Karpas-422 (cell line): ENCODE results near the gene CSNK2B. TPM values are rescaled to one million over a fixed set of nuclear protein-coding genes. Genes with fewer than 3 reads are reported as not detected.
A peak's percentile ranks its signal among the peaks of the same experiment; 100 is the strongest.

ENCODE experiments used
- DNase-seq: peaks from one replicate; pipeline ENCODE4 v3.0.0-alpha.2; 2015
- H2AFZ ChIP-seq: fragments of 200-600 bp; sonication (generic); 2 replicates; pipeline ENCODE4 v1.6.1; 2014; ENCODE audit warnings: antibody characterized with exemption, low read length, mixed read lengths
- H3K27ac ChIP-seq: fragments of 200-600 bp; sonication (generic); 2 replicates; pipeline ENCODE4 v1.5.1; 2014; ENCODE audit warnings: mild to moderate bottlenecking, low read length, moderate library complexity
- H3K27me3 ChIP-seq: fragments of 200-600 bp; sonication (generic); 2 replicates; pipeline ENCODE4 v1.6.1; 2014; ENCODE audit warnings: low read length, mixed read lengths
- H3K36me3 ChIP-seq: fragments of 200-600 bp; sonication (generic); 2 replicates; pipeline ENCODE4 v1.6.1; 2014; ENCODE audit warnings: low read length, mixed read lengths; ENCODE audit not compliant: insufficient read depth
- H3K4me1 ChIP-seq: fragments of 200-600 bp; sonication (generic); 2 replicates; pipeline ENCODE4 v1.6.1; 2014; ENCODE audit warnings: mild to moderate bottlenecking, low read length, mixed read lengths
- H3K4me2 ChIP-seq: fragments of 200-600 bp; sonication (generic); 2 replicates; pipeline ENCODE4 v1.6.1; 2014; ENCODE audit warnings: low read length, low read depth, mild to moderate bottlenecking; ENCODE audit not compliant: poor library complexity, severe bottlenecking
- H3K4me3 ChIP-seq: fragments of 200-600 bp; sonication (generic); 2 replicates; pipeline ENCODE4 v1.5.1; 2014; ENCODE audit warnings: mild to moderate bottlenecking, antibody characterized with exemption, low read length, mixed read lengths
- H3K79me2 ChIP-seq: fragments of 200-600 bp; sonication (generic); 2 replicates; pipeline ENCODE4 v1.6.1; 2014; ENCODE audit warnings: mild to moderate bottlenecking, low read length, mixed read lengths
- H3K9ac ChIP-seq: fragments of 200-600 bp; sonication (generic); 2 replicates; pipeline ENCODE4 v1.6.0; 2014; ENCODE audit warnings: low read length
- H3K9me2 ChIP-seq: fragments of 200-600 bp; sonication (generic), shearing (Covaris generic); replicated peaks from 2 replicates; pipeline ENCODE4 v1.6.0; 2014; ENCODE audit warnings: mild to moderate bottlenecking, low read length, moderate library complexity; ENCODE audit not compliant: insufficient read depth
- H3K9me3 ChIP-seq: fragments of 300-700, 200-600 bp; sonication (generic); 2 replicates; pipeline ENCODE4 v1.6.1; 2014; ENCODE audit warnings: low read length, mixed read lengths
- H4K20me1 ChIP-seq: fragments of 200-600 bp; sonication (generic); 2 replicates; pipeline ENCODE4 v1.6.1; 2014; ENCODE audit warnings: mild to moderate bottlenecking, antibody characterized with exemption, low read length, low read depth; ENCODE audit not compliant: insufficient read depth
- small RNA-seq: library from RNA; depleted of rRNA; stranded (forward); fragments of <200 nt; gene quantifications from one replicate; pipeline ENCODE3, GENCODE V24; 2014
- total RNA-seq: library from RNA; depleted of rRNA; stranded (reverse); fragments of >200 nt; shearing (Covaris generic); gene quantifications from 2 replicates; pipeline ENCODE4 v1.2.3, GENCODE V29; 2014; ENCODE audit warnings: low replicate concordance; rRNA removed

Gene CSNK2B
- total RNA-seq, 1 experiment from 2014 or later: 212 TPM

DNA sequence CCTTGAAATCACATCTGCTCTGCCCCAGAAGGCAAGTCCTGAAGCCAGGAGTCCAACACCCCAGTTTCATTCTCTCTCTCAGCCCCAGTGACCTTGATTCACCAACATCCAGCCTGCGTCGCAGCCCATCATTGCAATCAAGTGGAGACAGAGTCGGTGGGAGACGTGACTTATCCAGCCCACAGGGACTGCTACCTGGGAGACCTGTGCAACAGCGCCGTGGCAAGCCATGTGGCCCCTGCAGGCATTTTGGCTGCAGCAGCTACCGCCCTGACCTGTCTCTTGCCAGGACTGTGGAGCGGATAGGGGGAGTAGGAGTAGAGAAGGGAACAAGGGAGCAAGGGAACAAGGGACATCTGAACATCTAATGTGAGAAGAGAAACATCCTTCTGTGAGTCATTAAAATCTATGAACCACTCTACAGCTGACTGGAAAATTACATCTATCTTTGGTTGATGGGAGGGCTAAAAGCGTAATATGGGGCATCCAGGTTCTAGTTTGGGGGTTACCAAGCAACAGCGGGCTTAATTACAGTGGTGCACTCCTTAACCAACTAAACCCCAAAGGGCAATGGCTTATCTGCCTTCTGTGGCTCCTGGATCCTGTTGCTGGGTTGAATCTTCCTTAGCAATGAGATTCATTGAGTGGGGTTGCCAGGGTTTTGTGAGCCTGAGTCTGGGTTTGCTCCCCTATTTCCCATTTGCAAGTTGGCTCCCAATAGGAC is 51.8 kb downstream of the CSNK2B start:
- DNase-seq: peak; percentile 74
- Histone ChIP-seq H4K20me1 (no peaks in the 10 kb centered on the region), H3K27ac (no peak overlapping the region), H3K4me1 (peaks cover 8% of the 10 kb centered on the region), H3K79me2 (no peaks in the 10 kb centered on the region), H3K9ac (peak overlapping the region; percentile 46; the same call in 1 of the 2 replicates), H3K4me3 (no peak overlapping the region; the same call in 1 of the 2 replicates), H3K4me2 (peak overlapping the region; percentile 32), H3K9me2 (no peaks in the 10 kb centered on the region), H3K9me3 (no peaks in the 10 kb centered on the region), H3K27me3 (no peaks in the 10 kb centered on the region), H2AFZ (peak overlapping the region; percentile 89; the same call in 1 of the 2 replicates), H3K36me3 (no peaks in the 10 kb centered on the region)

DNA sequence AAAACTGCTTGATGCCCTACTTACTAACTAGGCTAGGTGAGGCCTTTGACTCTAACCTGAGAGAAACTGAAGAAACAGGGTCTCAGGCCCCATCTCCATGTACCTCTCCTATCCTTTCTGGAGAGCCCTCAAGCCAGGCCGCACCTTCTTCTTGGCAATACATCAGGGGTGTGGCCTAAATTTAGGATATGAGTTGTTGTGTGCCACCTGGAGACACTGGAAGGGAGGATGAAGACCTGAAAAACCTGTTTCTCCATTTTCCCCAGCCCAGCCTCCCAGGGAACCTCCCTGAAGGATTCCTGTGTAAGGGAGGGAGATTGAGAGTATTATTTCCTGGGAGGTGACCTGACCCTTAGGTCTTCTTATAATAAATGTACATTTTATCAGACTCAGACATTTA is 52.4 kb downstream of the CSNK2B start:
- Histone ChIP-seq H3K79me2 (no peaks in the 10 kb centered on the region), H4K20me1 (no peaks in the 10 kb centered on the region), H3K36me3 (no peaks in the 10 kb centered on the region), H3K9ac (no peak overlapping the region), H3K4me3 (no peak overlapping the region), H3K27ac (no peak overlapping the region), H2AFZ (no peak overlapping the region; the same call in 1 of the 2 replicates), H3K4me1 (peaks cover 8% of the 10 kb centered on the region), H3K4me2 (no peak overlapping the region), H3K9me2 (no peaks in the 10 kb centered on the region), H3K9me3 (no peaks in the 10 kb centered on the region), H3K27me3 (no peaks in the 10 kb centered on the region)
- DNase-seq: no peak

DNA sequence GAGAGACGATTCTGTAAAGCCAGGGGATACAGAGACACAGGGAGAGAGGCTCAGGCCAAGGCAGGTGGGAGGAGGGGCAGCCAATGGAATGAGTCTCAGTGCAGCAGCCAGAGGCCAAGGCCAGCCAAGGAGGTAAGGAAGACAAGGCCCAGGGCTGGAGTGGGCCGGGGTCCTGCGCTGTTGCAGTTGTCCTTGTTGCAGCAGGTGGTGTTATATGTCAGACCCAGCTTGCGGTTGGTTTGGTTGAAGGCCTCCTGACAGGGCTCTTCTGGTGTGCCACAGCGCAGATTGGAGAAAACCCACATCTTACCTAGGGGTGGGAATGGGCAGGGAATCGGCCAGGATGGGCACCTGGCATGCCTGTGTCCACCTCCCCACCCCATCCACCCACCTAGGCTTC is 53.1 kb downstream of the CSNK2B start:
- Histone ChIP-seq H3K79me2 (no peaks in the 10 kb centered on the region), H4K20me1 (no peaks in the 10 kb centered on the region), H3K9me2 (no peaks in the 10 kb centered on the region), H3K4me3 (no peak overlapping the region), H3K9ac (no peak overlapping the region), H3K36me3 (no peaks in the 10 kb centered on the region), H2AFZ (no peak overlapping the region), H3K4me2 (no peak overlapping the region), H3K9me3 (no peaks in the 10 kb centered on the region), H3K27ac (no peak overlapping the region), H3K4me1 (peaks cover 8% of the 10 kb centered on the region), H3K27me3 (no peaks in the 10 kb centered on the region)
- no peak for DNase-seq

Small RNA genes lying within 50 kb of the gene (small RNA-seq; reads per million reads assigned to genes)
- not detected for gene LY6G6D
- gene MIR4646: not detected
- gene MIR6832: not detected
- not detected for gene RF00019
- gene SNORA38: 29.1 reads per million, percentile 98 among the genes with 10 or more reads in this experiment

Other genes with a start within 250 kb of the CSNK2B start
- gene MICB, start 167.9 kb upstream of the CSNK2B start, total RNA-seq: 13.2 and 15.7 TPM in 2 replicates
- not detected in 2 replicates for gene MCCD1, start 137.1 kb upstream of the CSNK2B start, total RNA-seq
- gene DDX39B, start 124.1 kb upstream of the CSNK2B start, total RNA-seq: 412 and 561 TPM in 2 replicates
- gene ATP6V1G2, start 119.5 kb upstream of the CSNK2B start, total RNA-seq: 15.2 and 34.9 TPM in 2 replicates
- 21.8 and 46.1 TPM in 2 replicates for gene NFKBIL1, start 118.5 kb upstream of the CSNK2B start, total RNA-seq
- 71.1 and 128 TPM in 2 replicates for gene LTA, start 93.8 kb upstream of the CSNK2B start, total RNA-seq
- 223 and 233 TPM in 2 replicates for gene TNF, start 90.5 kb upstream of the CSNK2B start, total RNA-seq
- gene LTB, start 83.7 kb upstream of the CSNK2B start, total RNA-seq: 74.1 and 241 TPM in 2 replicates
- gene LST1, start 79.8 kb upstream of the CSNK2B start, total RNA-seq: 5.1 and 6.6 TPM in 2 replicates
- gene NCR3, start 73.1 kb upstream of the CSNK2B start, total RNA-seq: not detected in 2 replicates
- gene AIF1, start 50.8 kb upstream of the CSNK2B start, total RNA-seq: 0.76 TPM in 1 of 2 replicates, not detected in the other
- gene PRRC2A, start 45.4 kb upstream of the CSNK2B start, total RNA-seq: 123 and 147 TPM in 2 replicates
- 145 and 229 TPM in 2 replicates for gene BAG6, start 13.4 kb upstream of the CSNK2B start, total RNA-seq
- gene APOM, start 10.2 kb upstream of the CSNK2B start, total RNA-seq: 6.7 and 7.6 TPM in 2 replicates
- gene C6orf47, start 5.3 kb upstream of the CSNK2B start, total RNA-seq: 13.8 and 35.6 TPM in 2 replicates
- gene GPANK1, start 1.1 kb upstream of the CSNK2B start, total RNA-seq: 18.6 and 26.2 TPM in 2 replicates
- 3.4 and 7.3 TPM in 2 replicates for gene LY6G5B, start 3.9 kb downstream of the CSNK2B start, total RNA-seq
- gene LY6G5C, start 15.0 kb downstream of the CSNK2B start, total RNA-seq: 0.51 TPM in 1 of 2 replicates, not detected in the other
- gene ABHD16A, start 37.2 kb downstream of the CSNK2B start, total RNA-seq: 55.6 and 92.1 TPM in 2 replicates
- not detected in 2 replicates for gene LY6G6F, start 40.8 kb downstream of the CSNK2B start, total RNA-seq
- gene LY6G6D, start 49.3 kb downstream of the CSNK2B start, total RNA-seq: not detected in 2 replicates
- gene LY6G6C, start 55.7 kb downstream of the CSNK2B start, total RNA-seq: not detected in 2 replicates
- gene MPIG6B, start 57.3 kb downstream of the CSNK2B start, total RNA-seq: not detected in 2 replicates
- gene DDAH2, start 63.2 kb downstream of the CSNK2B start, total RNA-seq: 13.3 and 24.0 TPM in 2 replicates
- gene CLIC1, start 70.5 kb downstream of the CSNK2B start, total RNA-seq: 385 and 405 TPM in 2 replicates
- gene MSH5, start 73.9 kb downstream of the CSNK2B start, total RNA-seq: 30.5 and 58.4 TPM in 2 replicates
- gene SAPCD1, start 96.6 kb downstream of the CSNK2B start, total RNA-seq: 1.8 and 14.0 TPM in 2 replicates
- 0.29 and 0.34 TPM in 2 replicates for gene VWA7, start 111.2 kb downstream of the CSNK2B start, total RNA-seq
- 38.0 and 43.0 TPM in 2 replicates for gene VARS1, start 129.7 kb downstream of the CSNK2B start, total RNA-seq
- gene LSM2, start 140.9 kb downstream of the CSNK2B start, total RNA-seq: 44.9 and 57.4 TPM in 2 replicates
- gene HSPA1L, start 149.2 kb downstream of the CSNK2B start, total RNA-seq: 0.72 TPM in 1 of 2 replicates, not detected in the other
- 0.32 TPM in 1 of 2 replicates, not detected in the other for gene HSPA1A, start 149.5 kb downstream of the CSNK2B start, total RNA-seq
- gene HSPA1B, start 161.7 kb downstream of the CSNK2B start, total RNA-seq: 78.6 and 143 TPM in 2 replicates
- 23.7 and 38.7 TPM in 2 replicates for gene NEU1, start 196.7 kb downstream of the CSNK2B start, total RNA-seq
- gene SLC44A4, start 212.9 kb downstream of the CSNK2B start, total RNA-seq: not detected in 2 replicates
- gene EHMT2, start 231.6 kb downstream of the CSNK2B start, total RNA-seq: 40.0 and 79.0 TPM in 2 replicates
- 13.3 and 26.3 TPM in 2 replicates for gene ZBTB12, start 236.0 kb downstream of the CSNK2B start, total RNA-seq